ENCODE measurements around the gene TES.

DNA sequence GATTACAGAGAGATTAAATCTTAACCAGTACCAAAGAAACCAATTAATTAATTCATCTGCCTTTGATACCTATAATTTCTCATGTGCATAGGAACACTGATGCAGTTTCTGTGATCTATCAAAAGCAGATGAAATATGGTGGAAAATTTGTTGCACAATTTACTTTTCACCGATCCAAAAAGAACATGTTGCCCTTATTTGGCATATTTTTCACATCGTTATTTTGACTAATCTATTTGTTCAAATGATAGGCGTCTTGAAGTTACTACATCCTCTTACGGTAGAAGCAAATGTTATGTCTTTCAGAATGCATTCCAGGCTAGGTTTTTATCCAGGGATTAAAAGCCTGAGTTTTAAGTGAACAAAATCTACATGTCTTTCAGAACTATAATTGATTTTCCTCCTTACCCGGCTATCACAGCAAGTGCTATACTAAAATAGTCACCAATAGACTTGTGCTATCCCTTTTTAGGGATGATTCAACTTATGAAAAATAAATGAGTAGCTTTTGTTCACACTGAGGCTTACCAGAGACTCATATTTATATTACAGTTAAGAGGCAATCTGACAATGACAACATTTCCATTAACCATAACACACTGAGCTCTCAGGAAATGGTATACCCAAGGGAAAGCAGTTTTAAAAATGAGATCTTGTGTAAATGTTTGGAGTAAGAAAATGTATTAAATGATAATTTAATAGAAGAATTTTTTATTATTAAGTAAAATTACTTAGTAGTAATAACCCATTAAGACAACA is 16.8 kb upstream of the TES start:
- TF ChIP-seq, protein P1, sequence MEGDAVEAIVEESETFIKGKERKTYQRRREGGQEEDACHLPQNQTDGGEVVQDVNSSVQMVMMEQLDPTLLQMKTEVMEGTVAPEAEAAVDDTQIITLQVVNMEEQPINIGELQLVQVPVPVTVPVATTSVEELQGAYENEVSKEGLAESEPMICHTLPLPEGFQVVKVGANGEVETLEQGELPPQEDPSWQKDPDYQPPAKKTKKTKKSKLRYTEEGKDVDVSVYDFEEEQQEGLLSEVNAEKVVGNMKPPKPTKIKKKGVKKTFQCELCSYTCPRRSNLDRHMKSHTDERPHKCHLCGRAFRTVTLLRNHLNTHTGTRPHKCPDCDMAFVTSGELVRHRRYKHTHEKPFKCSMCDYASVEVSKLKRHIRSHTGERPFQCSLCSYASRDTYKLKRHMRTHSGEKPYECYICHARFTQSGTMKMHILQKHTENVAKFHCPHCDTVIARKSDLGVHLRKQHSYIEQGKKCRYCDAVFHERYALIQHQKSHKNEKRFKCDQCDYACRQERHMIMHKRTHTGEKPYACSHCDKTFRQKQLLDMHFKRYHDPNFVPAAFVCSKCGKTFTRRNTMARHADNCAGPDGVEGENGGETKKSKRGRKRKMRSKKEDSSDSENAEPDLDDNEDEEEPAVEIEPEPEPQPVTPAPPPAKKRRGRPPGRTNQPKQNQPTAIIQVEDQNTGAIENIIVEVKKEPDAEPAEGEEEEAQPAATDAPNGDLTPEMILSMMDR (IDR thresholded peaks at IDR 0.05), result no peak
- TF ChIP-seq POLR2A (IDR thresholded peaks at IDR 0.05) (no peak), POLR2AphosphoS5 (IDR thresholded peaks at IDR 0.05) (no peak)
